NCI-H526 treated with DMSO at 0.1 percent for 48 hours (cell line): ENCODE data around the gene AWAT2.

ENCODE experiments used
- DNase-seq: peaks from one replicate; lab custom pipeline; 2025; lab: John Stamatoyannopoulos, UW

AWAT2 gene

GRCh38 chrX:69995362-69996112, 54.2 kb downstream of the AWAT2 start:
- DNase-seq: no peak

GRCh38 chrX:69993494-69993893, 56.2 kb downstream of the AWAT2 start:
- no peak for DNase-seq

- no peak for DNase-seq
Observed at GRCh38 chrX:69991685-69992084, 58.1 kb downstream of the AWAT2 start.
